B cell (primary cell): ENCODE measurements around the gene RNPEPL1. TPM values are rescaled to one million over a fixed set of nuclear protein-coding genes. Genes with fewer than 3 reads are reported as not detected.
A peak's percentile ranks its signal among the peaks of the same experiment; 100 is the strongest.

Experiments used
- ATAC-seq: fragments of 200-7000 bp; cut with Tn5 transposase; one replicate; pipeline ENCODE4 v1.10.0; 2021; ENCODE audit warnings: low read depth, mild to moderate bottlenecking, moderate number of reproducible peaks, moderate library complexity
- CTCF ChIA-PET: fragments of 350-600 bp; sonication (Branson Sonifier 250); formaldehyde crosslinking; loops from one replicate; lab custom pipeline; 2021; ENCODE audit warnings: antibody characterized with exemption, inconsistent platforms; lab: Charles Lee
- POLR2A ChIA-PET: fragments of 350-600 bp; sonication (Branson Sonifier 250); formaldehyde crosslinking; loops from one replicate; lab custom pipeline; 2021; ENCODE audit warnings: antibody characterized with exemption; lab: Charles Lee
- DNase-seq: peaks from one replicate; pipeline ENCODE4 v3.0.0; 2013
- H2AFZ ChIP-seq: 2 replicates; pipeline ENCODE4 v1.6.1; 2012; ENCODE audit warnings: mild to moderate bottlenecking, low read depth, low read length; ENCODE audit not compliant: insufficient read depth, poor library complexity, severe bottlenecking
- H3K27ac ChIP-seq, 2 donors: 1 replicate in 1 of 2; 2 replicates in 1 of 2; pipeline ENCODE4 v1.5.1; 2012 to 2013; ENCODE audit warnings: low read length in 2 of 2, mild to moderate bottlenecking in 2 of 2, moderate library complexity in 1 of 2
- H3K27me3 ChIP-seq, 4 experiments: fragments of 200-600 bp in 1 of 4; sonication (generic) in 1 of 4; replicated peaks in 1 of 4; 1 replicate in 2 of 4; 2 replicates in 2 of 4; pipeline versions ENCODE4 v1.6.1 to v1.7.0; 2013 to 2016; ENCODE audit warnings: low read length in 3 of 4, mild to moderate bottlenecking in 2 of 4, mixed read lengths in 1 of 4, moderate library complexity in 1 of 4; ENCODE audit not compliant: insufficient read depth in 4 of 4, control insufficient read depth in 3 of 4; ENCODE audit errors: control extremely low read depth in 1 of 4
- H3K36me3 ChIP-seq, 2 experiments: replicated peaks in 1 of 2; 1 replicate in 1 of 2; 2 replicates in 1 of 2; pipeline versions ENCODE4 v1.6.1 to v1.7.1; 2013; ENCODE audit warnings: low read length in 1 of 2; ENCODE audit not compliant: insufficient read depth in 2 of 2, control insufficient read depth in 1 of 2; ENCODE audit errors: control extremely low read depth in 1 of 2, extremely low read depth in 1 of 2
- H3K4me1 ChIP-seq, 2 donors: fragments of 200-600 bp in 1 of 2; sonication (generic) in 1 of 2; 1 replicate in 1 of 2; 2 replicates in 1 of 2; pipeline versions ENCODE4 v1.5.1 to v1.6.1; 2013 to 2017; ENCODE audit warnings: low read length in 2 of 2; ENCODE audit not compliant: control insufficient read depth in 2 of 2, insufficient read depth in 2 of 2
- H3K4me2 ChIP-seq: replicated peaks from 2 replicates; pipeline ENCODE3; 2012; ENCODE audit warnings: mild to moderate bottlenecking, low read depth, low read length; ENCODE audit not compliant: poor library complexity, severe bottlenecking
- H3K4me3 ChIP-seq, 5 experiments: fragments of 200-600 bp in 1 of 5; sonication (generic) in 1 of 5; 1 replicate in 3 of 5; 2 replicates in 2 of 5; pipeline versions ENCODE4 v1.5.1 to v1.7.0; 2011 to 2016; ENCODE audit warnings: low read length in 4 of 5, mild to moderate bottlenecking in 4 of 5, low read depth in 2 of 5, control low read depth in 1 of 5, moderate library complexity in 1 of 5; ENCODE audit not compliant: insufficient read depth in 1 of 5; ENCODE audit errors: control extremely low read depth in 1 of 5, extremely low read depth in 1 of 5
- H3K79me2 ChIP-seq: fragments of 200-600 bp; sonication (generic); one replicate; pipeline ENCODE4 v1.6.0; 2016; ENCODE audit warnings: low read length; ENCODE audit not compliant: control insufficient read depth, insufficient read depth
- H3K9ac ChIP-seq: fragments of 200-600 bp; sonication (generic); 2 replicates; pipeline ENCODE4 v1.6.1; 2017; ENCODE audit warnings: mild to moderate bottlenecking, low read length, moderate library complexity
- H3K9me3 ChIP-seq, 3 donors: one replicate each; pipeline versions ENCODE4 v1.6.1 to v1.7.1; 2013; ENCODE audit warnings: low read length in 2 of 3; ENCODE audit not compliant: control insufficient read depth in 2 of 3, insufficient read depth in 1 of 3; ENCODE audit errors: control extremely low read depth in 1 of 3
- H4K20me1 ChIP-seq: 2 replicates; pipeline ENCODE4 v1.6.0; 2012; ENCODE audit warnings: mild to moderate bottlenecking, low read length; ENCODE audit not compliant: insufficient read depth, control insufficient read depth, poor library complexity, severe bottlenecking
- H3K27ac Mint-ChIP-seq: one replicate; pipeline ENCODE4 v1.8.0; 2021; ENCODE audit warnings: mixed read lengths
- H3K27me3 Mint-ChIP-seq: one replicate; pipeline ENCODE4 v1.8.0; 2021; ENCODE audit warnings: mixed read lengths
- H3K4me1 Mint-ChIP-seq: one replicate; pipeline ENCODE4 v1.8.0; 2021; ENCODE audit warnings: mixed read lengths
- H3K4me3 Mint-ChIP-seq: one replicate; pipeline ENCODE4 v1.8.0; 2021; ENCODE audit warnings: mixed read lengths
- H3K9me3 Mint-ChIP-seq: one replicate; pipeline ENCODE4 v1.8.0; 2022; ENCODE audit warnings: mixed read lengths; ENCODE audit not compliant: insufficient read depth
- EZH2 ChIP-seq: IDR thresholded peaks from 2 replicates; pipeline ENCODE4 v1.6.1; 2012; ENCODE audit warnings: borderline replicate concordance, low read depth, mild to moderate bottlenecking, moderate library complexity, low read length; ENCODE audit not compliant: insufficient read depth, poor library complexity, severe bottlenecking
- whole genome bisulfite sequencing: methylation state at CpG from one replicate; pipeline ENCODE4 v1.1.5; 2013; ENCODE audit warnings: missing lambda C conversion rate; ENCODE audit not compliant: insufficient coverage; 5-methylcytosine and 5-hydroxymethylcytosine counted together
- intact Hi-C: fragments of 100-400 bp; cut with micrococcal nuclease; formaldehyde crosslinking; loops from one replicate; pipeline ENCODE4 v1.10.0; 2022
- polyA plus RNA-seq: library from polyadenylated mRNA; depleted of rRNA; stranded (reverse); fragments of >200 nt; gene quantifications from 2 replicates; pipeline ENCODE4 v1.2.3, GENCODE V29; 2012
- total RNA-seq, 2 donors: library from RNA; stranded (reverse); fragments of 120-200 nt in 1 of 2; gene quantifications; 1 replicate in 1 of 2; 2 replicates in 1 of 2; pipeline versions ENCODE4 v1.2.3 to v1.2.4, GENCODE V29; 2013 to 2022
- TF ChIP-seq, protein P1 (sequence below): fragments of 200-600 bp; IDR thresholded peaks from one replicate; pipeline ENCODE4 v1.8.0; 2022; ENCODE audit warnings: antibody characterized with exemption, mild to moderate bottlenecking

The RNPEPL1 gene
- total and polyA plus RNA-seq, 2 donors (not counting 1 experiment from before 2014, with no cell fraction given) = 103 to 109 TPM

DNA sequence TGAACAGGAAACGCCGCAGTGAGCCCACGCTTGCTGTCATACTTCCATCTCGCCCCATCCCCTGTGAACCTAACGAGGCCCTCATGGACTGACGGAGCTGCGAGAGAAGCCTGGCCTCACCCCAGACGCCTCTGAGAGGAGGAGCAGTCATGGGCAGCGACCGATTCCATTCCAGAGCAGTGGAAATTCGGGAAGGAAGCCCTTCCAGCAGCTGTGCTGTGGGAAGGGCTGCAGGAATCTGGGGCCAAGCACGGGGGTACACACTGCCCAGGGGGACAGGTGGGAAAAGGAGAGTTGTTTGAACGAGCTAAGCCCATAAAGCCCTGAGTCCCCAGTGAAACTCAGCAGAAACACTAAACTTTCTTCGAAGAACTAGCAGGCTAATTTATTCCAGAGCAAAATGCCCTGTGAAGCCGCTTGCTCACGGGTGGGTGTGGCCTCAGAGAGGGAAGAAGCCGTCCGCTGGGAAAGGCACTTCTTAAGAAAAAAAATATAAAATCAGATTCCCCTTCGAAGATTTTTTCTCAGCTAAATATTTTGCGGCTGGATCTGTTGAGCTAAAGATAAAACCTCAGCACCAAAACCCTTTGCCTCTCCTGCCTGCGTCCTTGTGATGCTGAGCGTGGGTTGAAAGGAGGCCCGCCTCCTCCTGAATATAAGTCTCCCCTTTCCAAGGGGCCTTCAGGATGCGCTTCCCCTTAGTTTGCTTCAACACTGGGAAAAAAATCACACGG lies 48.7 kb upstream of the RNPEPL1 start:
- TF ChIP-seq, protein P1, sequence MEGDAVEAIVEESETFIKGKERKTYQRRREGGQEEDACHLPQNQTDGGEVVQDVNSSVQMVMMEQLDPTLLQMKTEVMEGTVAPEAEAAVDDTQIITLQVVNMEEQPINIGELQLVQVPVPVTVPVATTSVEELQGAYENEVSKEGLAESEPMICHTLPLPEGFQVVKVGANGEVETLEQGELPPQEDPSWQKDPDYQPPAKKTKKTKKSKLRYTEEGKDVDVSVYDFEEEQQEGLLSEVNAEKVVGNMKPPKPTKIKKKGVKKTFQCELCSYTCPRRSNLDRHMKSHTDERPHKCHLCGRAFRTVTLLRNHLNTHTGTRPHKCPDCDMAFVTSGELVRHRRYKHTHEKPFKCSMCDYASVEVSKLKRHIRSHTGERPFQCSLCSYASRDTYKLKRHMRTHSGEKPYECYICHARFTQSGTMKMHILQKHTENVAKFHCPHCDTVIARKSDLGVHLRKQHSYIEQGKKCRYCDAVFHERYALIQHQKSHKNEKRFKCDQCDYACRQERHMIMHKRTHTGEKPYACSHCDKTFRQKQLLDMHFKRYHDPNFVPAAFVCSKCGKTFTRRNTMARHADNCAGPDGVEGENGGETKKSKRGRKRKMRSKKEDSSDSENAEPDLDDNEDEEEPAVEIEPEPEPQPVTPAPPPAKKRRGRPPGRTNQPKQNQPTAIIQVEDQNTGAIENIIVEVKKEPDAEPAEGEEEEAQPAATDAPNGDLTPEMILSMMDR = no peak
- TF ChIP-seq EZH2 = no peak
- no peak overlapping the region for H3K4me3 Mint-ChIP-seq
- H3K79me2 ChIP-seq = no peaks in the 10 kb centered on the region
- no peak overlapping the region for H3K27ac ChIP-seq
- H3K4me1 ChIP-seq = peaks cover under 1 to 1% of the 10 kb centered on the region in 2 donors
- peaks cover 2% of the 10 kb centered on the region for H3K4me1 Mint-ChIP-seq
- intact Hi-C loops = no loop called here
- no peaks in the 10 kb centered on the region for H3K9me3 Mint-ChIP-seq
- 80% methylated on average over 20 of the region's 25 CpGs for WGBS
- no peaks in the 10 kb centered on the region for H3K27me3 ChIP-seq
- ChIA-PET CTCF (no interaction called here), POLR2A (no interaction called here)
- H4K20me1 ChIP-seq = no peaks in the 10 kb centered on the region
- H2AFZ ChIP-seq = no peak overlapping the region
- H3K27ac Mint-ChIP-seq = no peak overlapping the region
- ATAC-seq (no peak), DNase-seq (no peak)
- H3K9ac ChIP-seq = no peak overlapping the region
- H3K9me3 ChIP-seq = peaks cover 0 to 37% (median 3%) of the 10 kb centered on the region in 3 donors
- H3K4me2 ChIP-seq = no peak overlapping the region
- no peak overlapping the region for H3K4me3 ChIP-seq
- H3K36me3 ChIP-seq = peaks cover 0 to 21% of the 10 kb centered on the region in 2 experiments
- no peaks in the 10 kb centered on the region for H3K27me3 Mint-ChIP-seq

DNA sequence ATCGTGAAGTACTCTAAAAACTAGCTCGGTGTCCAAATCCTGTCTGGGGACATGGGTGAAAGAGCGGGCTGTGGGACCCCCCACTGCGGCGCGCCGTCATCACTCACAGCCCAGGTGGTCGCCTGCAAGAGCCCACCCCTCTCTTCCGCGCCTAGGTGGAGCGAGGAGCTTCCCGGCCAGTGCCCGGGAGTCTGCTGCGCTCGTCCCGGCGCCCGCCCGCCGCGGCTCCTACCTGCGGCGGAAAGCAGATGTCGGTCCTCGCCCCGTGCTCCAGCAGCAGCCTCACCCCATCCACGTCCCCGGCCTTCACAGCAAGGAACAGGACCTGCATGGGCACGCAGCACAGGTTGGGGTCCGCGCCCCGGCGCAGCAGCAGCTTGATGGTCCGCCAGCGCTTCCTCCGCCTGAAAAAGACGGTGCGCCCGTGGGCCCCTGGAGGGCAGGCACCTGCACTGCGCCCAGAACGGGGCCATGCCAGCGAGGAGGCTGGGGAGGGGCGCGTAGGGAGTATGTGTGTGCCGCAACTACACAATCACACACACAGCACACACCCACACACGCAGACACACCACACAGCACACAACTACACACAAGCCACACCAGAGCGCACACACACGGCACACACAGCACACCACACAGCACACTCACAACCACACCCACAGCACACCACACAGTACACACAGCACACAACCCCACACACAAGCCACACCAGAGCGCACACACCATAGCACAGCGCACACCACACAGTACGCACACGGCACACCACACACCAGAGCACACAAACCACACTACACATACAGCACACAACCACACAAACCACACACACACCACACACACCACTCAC lies 47.9 kb upstream of the RNPEPL1 start:
- Histone ChIP-seq H3K4me2 (no peak overlapping the region), H3K4me3 (no peak overlapping the region), H4K20me1 (no peaks in the 10 kb centered on the region), H3K27me3 (no peaks in the 10 kb centered on the region), H3K4me1 (no peaks in the 10 kb centered on the region), H3K79me2 (no peaks in the 10 kb centered on the region), H3K9me3 (peaks cover 0 to 45% (median 11%) of the 10 kb centered on the region in 3 donors), H2AFZ (no peak overlapping the region), H3K36me3 (peaks cover 0 to 29% of the 10 kb centered on the region in 2 experiments), H3K27ac (no peak overlapping the region), H3K9ac (no peak overlapping the region)
- H3K27me3 Mint-ChIP-seq = no peaks in the 10 kb centered on the region
- ChIA-PET POLR2A (no interaction called here), CTCF (no interaction called here)
- no peak for ATAC-seq
- H3K9me3 Mint-ChIP-seq = no peaks in the 10 kb centered on the region
- DNase-seq = no peak
- WGBS = 64% methylated on average over 50 of the region's 52 CpGs
- peak overlapping the region; percentile 46 for H3K27ac Mint-ChIP-seq
- H3K4me1 Mint-ChIP-seq = peaks cover 2% of the 10 kb centered on the region
- intact Hi-C loops = no loop called here
- no peak overlapping the region for H3K4me3 Mint-ChIP-seq
- TF ChIP-seq EZH2 = no peak
- TF ChIP-seq, protein P1 = no peak
